Astrocyte (in vitro differentiated cells and primary cell): ENCODE results near the gene SLC17A1. TPM values are rescaled to one million over a fixed set of nuclear protein-coding genes. Genes with fewer than 3 reads are reported as not detected.
"Not testable (repeated sequence)": the region's sequence is repeated elsewhere in the genome, so short reads cannot be mapped to it uniquely, and the experiment has no call there.

Experiments used
- DNase-seq: peaks from one replicate; pipeline ENCODE4 v3.0.0-alpha.2; 2010; ENCODE audit warnings: low read depth
- FAIRE-seq: peaks from 2 replicates; lab custom pipeline; 2011; peaks lifted over from hg19 to GRCh38; lab: Jason Lieb, UNC
- H2AFZ ChIP-seq: 2 replicates; pipeline ENCODE4 v1.6.0; 2012; ENCODE audit warnings: low read depth, low read length, inconsistent platforms
- H3K27ac ChIP-seq: 2 replicates; pipeline ENCODE4 v1.5.1; 2011; ENCODE audit warnings: low read depth, low read length, inconsistent platforms
- H3K27me3 ChIP-seq: 2 replicates; pipeline ENCODE4 v1.6.0; 2011; ENCODE audit warnings: low read length, inconsistent platforms; ENCODE audit not compliant: insufficient read depth
- H3K36me3 ChIP-seq: 2 replicates; pipeline ENCODE4 v1.5.1; 2011; ENCODE audit warnings: low read length, inconsistent platforms; ENCODE audit not compliant: insufficient read depth
- H3K4me1 ChIP-seq: 2 replicates; pipeline ENCODE4 v1.5.1; 2011; ENCODE audit warnings: low read length, inconsistent platforms; ENCODE audit not compliant: insufficient read depth
- H3K4me2 ChIP-seq: 2 replicates; pipeline ENCODE4 v1.6.0; 2012; ENCODE audit warnings: low read length, inconsistent platforms
- H3K4me3 ChIP-seq: 2 replicates; pipeline ENCODE4 v1.5.1; 2011; ENCODE audit warnings: low read depth, mild to moderate bottlenecking, low read length, inconsistent platforms; ENCODE audit not compliant: insufficient read depth
- H3K79me2 ChIP-seq: 2 replicates; pipeline ENCODE4 v1.6.0; 2012; ENCODE audit warnings: mild to moderate bottlenecking, low read length, inconsistent platforms; ENCODE audit not compliant: insufficient read depth
- H3K9ac ChIP-seq: 2 replicates; pipeline ENCODE4 v1.6.0; 2012; ENCODE audit warnings: mild to moderate bottlenecking, low read length, inconsistent platforms
- H3K9me3 ChIP-seq: 2 replicates; pipeline ENCODE4 v1.5.1; 2012; ENCODE audit warnings: low read depth, mild to moderate bottlenecking, low read length, inconsistent platforms; ENCODE audit not compliant: insufficient read depth
- H4K20me1 ChIP-seq: 2 replicates; pipeline ENCODE4 v1.6.0; 2012; ENCODE audit warnings: low read length, inconsistent platforms; ENCODE audit not compliant: insufficient read depth
- H3K27ac Mint-ChIP-seq: one replicate; pipeline ENCODE4 v1.8.0; 2021; ENCODE audit warnings: mild to moderate bottlenecking, mixed read lengths; ENCODE audit not compliant: unreplicated experiment
- H3K27me3 Mint-ChIP-seq: one replicate; pipeline ENCODE4 v1.8.0; 2021; ENCODE audit warnings: low read depth, mixed read lengths; ENCODE audit not compliant: unreplicated experiment
- H3K36me3 Mint-ChIP-seq: one replicate; pipeline ENCODE4 v1.8.0; 2021; ENCODE audit warnings: low read depth, mixed read lengths; ENCODE audit not compliant: unreplicated experiment
- H3K4me1 Mint-ChIP-seq: one replicate; pipeline ENCODE4 v1.8.0; 2021; ENCODE audit warnings: low read depth, mixed read lengths; ENCODE audit not compliant: unreplicated experiment
- H3K4me3 Mint-ChIP-seq: one replicate; pipeline ENCODE4 v1.8.0; 2021; ENCODE audit warnings: mild to moderate bottlenecking, moderate library complexity, mixed read lengths; ENCODE audit not compliant: unreplicated experiment
- H3K9me3 Mint-ChIP-seq: one replicate; pipeline ENCODE4 v1.8.0; 2021; ENCODE audit warnings: mild to moderate bottlenecking, mixed read lengths; ENCODE audit not compliant: unreplicated experiment
- CTCF ChIP-seq: IDR thresholded peaks from 2 replicates; pipeline ENCODE4 v1.5.1; 2011; ENCODE audit warnings: low read depth, mild to moderate bottlenecking, inconsistent platforms, low read length, moderate library complexity; ENCODE audit not compliant: insufficient read depth
- EZH2 ChIP-seq: IDR thresholded peaks from 2 replicates; pipeline ENCODE4 v1.6.1; 2012; ENCODE audit warnings: mild to moderate bottlenecking, low read length, inconsistent platforms; ENCODE audit not compliant: insufficient read depth
- total RNA-seq: library from RNA; stranded (reverse); gene quantifications from 2 replicates; pipeline ENCODE4 v1.2.1, GENCODE V29; 2021

SLC17A1 gene
- total RNA-seq, 1 donor from 2014 or later: not detected

GRCh38 chr6:25753079-25753478 lies 78.8 kb downstream of the SLC17A1 start:
- no peaks in the 10 kb centered on the region for H3K9me3 Mint-ChIP-seq
- H3K27ac ChIP-seq: no peak overlapping the region
- no peak overlapping the region for H3K27ac Mint-ChIP-seq
- H3K9ac ChIP-seq: no peak overlapping the region
- H3K27me3 Mint-ChIP-seq: no peaks in the 10 kb centered on the region
- no peaks in the 10 kb centered on the region for H3K27me3 ChIP-seq
- TF ChIP-seq EZH2 (no peak), CTCF (no peak)
- no peaks in the 10 kb centered on the region for H3K36me3 ChIP-seq
- no peak overlapping the region for H2AFZ ChIP-seq
- H3K4me1 ChIP-seq: no peaks in the 10 kb centered on the region
- no peak for DNase-seq
- H3K4me3 Mint-ChIP-seq: no peak overlapping the region
- FAIRE-seq: no peak
- H4K20me1 ChIP-seq: no peaks in the 10 kb centered on the region
- no peaks in the 10 kb centered on the region for H3K9me3 ChIP-seq
- no peaks in the 10 kb centered on the region for H3K79me2 ChIP-seq
- H3K4me3 ChIP-seq: no peak overlapping the region
- no peak overlapping the region for H3K4me2 ChIP-seq
- H3K36me3 Mint-ChIP-seq: no peaks in the 10 kb centered on the region
- H3K4me1 Mint-ChIP-seq: peaks cover 16% of the 10 kb centered on the region

GRCh38 chr6:25750906-25751305 lies 80.9 kb downstream of the SLC17A1 start:
- H3K27me3 Mint-ChIP-seq: no peaks in the 10 kb centered on the region
- peaks cover 3% of the 10 kb centered on the region for H3K9me3 ChIP-seq
- FAIRE-seq: no peak
- no peaks in the 10 kb centered on the region for H3K36me3 Mint-ChIP-seq
- no peaks in the 10 kb centered on the region for H3K36me3 ChIP-seq
- H3K27me3 ChIP-seq: no peaks in the 10 kb centered on the region
- no peaks in the 10 kb centered on the region for H4K20me1 ChIP-seq
- no peak for DNase-seq
- H3K9ac ChIP-seq: no peak overlapping the region
- H3K4me3 Mint-ChIP-seq: no peak overlapping the region
- peaks cover 9% of the 10 kb centered on the region for H3K4me1 Mint-ChIP-seq
- no peak overlapping the region for H3K4me2 ChIP-seq
- H3K4me3 ChIP-seq: no peak overlapping the region
- no peak for TF ChIP-seq CTCF
- TF ChIP-seq EZH2: no peak
- H3K27ac Mint-ChIP-seq: no peak overlapping the region
- H3K27ac ChIP-seq: no peak overlapping the region
- H2AFZ ChIP-seq: no peak overlapping the region
- H3K4me1 ChIP-seq: no peaks in the 10 kb centered on the region
- H3K9me3 Mint-ChIP-seq: no peaks in the 10 kb centered on the region
- H3K79me2 ChIP-seq: no peaks in the 10 kb centered on the region

- DNase-seq: no peak
- H3K27me3 ChIP-seq: no peaks in the 10 kb centered on the region
- no peaks in the 10 kb centered on the region for H3K36me3 ChIP-seq
- H4K20me1 ChIP-seq: no peaks in the 10 kb centered on the region
- no peaks in the 10 kb centered on the region for H3K36me3 Mint-ChIP-seq
- no peak for TF ChIP-seq EZH2
- TF ChIP-seq CTCF: no peak
- no peak overlapping the region for H3K27ac Mint-ChIP-seq
- H3K4me1 Mint-ChIP-seq: peaks cover 9% of the 10 kb centered on the region
- H3K79me2 ChIP-seq: no peaks in the 10 kb centered on the region
- no peak overlapping the region for H3K4me3 Mint-ChIP-seq
- no peak overlapping the region for H3K9ac ChIP-seq
- H3K4me1 ChIP-seq: no peaks in the 10 kb centered on the region
- H3K4me3 ChIP-seq: no peak overlapping the region
- H3K9me3 ChIP-seq: peaks cover 3% of the 10 kb centered on the region
- no peak for FAIRE-seq
- H3K4me2 ChIP-seq: no peak overlapping the region
- H3K27ac ChIP-seq: no peak overlapping the region
- no peaks in the 10 kb centered on the region for H3K27me3 Mint-ChIP-seq
- no peaks in the 10 kb centered on the region for H3K9me3 Mint-ChIP-seq
- no peak overlapping the region for H2AFZ ChIP-seq
Observed at GRCh38 chr6:25749837-25750236, 82.0 kb downstream of the SLC17A1 start.

- not testable (repeated sequence) for H3K9me3 Mint-ChIP-seq, DNase-seq, H3K4me3 ChIP-seq, H4K20me1 ChIP-seq, H3K4me1 ChIP-seq, H3K27me3 Mint-ChIP-seq, H3K9me3 ChIP-seq, H3K9ac ChIP-seq, H3K36me3 Mint-ChIP-seq, FAIRE-seq, H3K4me1 Mint-ChIP-seq, H2AFZ ChIP-seq, H3K27me3 ChIP-seq, H3K27ac ChIP-seq, H3K27ac Mint-ChIP-seq, H3K36me3 ChIP-seq, H3K4me3 Mint-ChIP-seq, H3K79me2 ChIP-seq, H3K4me2 ChIP-seq
Observed at GRCh38 chr6:25748601-25749517, 83.0 kb downstream of the SLC17A1 start.
